Measurements from ENCODE around the gene PREX1.
"Not testable (repeated sequence)": the region's sequence is repeated elsewhere in the genome, so short reads cannot be mapped to it uniquely, and the experiment has no call there.

The PREX1 gene

GRCh38 chr20:48812114-48812513 is 15.7 kb downstream of the PREX1 start:
- not testable (repeated sequence) for ATAC-seq, DNase-seq

DNA sequence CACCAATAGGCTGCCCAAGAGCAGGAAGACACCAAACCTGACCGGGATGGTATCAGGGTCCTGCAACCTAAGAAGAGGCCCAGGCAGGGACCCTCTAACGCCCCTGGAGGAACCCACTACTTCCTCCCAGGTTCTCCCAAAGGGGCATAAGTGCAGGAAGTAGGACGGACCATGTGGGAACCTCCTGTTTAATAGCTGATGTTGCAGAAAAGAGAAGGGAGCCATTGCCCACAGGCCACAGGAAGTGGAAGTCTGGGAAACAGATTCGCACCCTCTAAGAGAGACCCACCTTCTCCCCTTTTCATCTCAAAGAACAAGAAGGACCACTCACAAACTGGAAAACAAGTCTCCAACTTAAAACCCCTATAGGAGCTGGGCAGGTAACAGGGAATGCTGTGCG is 18.1 kb downstream of the PREX1 start:
- ATAC-seq (no peak), DNase-seq (no peak)

- DNase-seq, result no peak
- no peak for ATAC-seq
Observed at GRCh38 chr20:48808382-48809034, 19.3 kb downstream of the PREX1 start.

DNA sequence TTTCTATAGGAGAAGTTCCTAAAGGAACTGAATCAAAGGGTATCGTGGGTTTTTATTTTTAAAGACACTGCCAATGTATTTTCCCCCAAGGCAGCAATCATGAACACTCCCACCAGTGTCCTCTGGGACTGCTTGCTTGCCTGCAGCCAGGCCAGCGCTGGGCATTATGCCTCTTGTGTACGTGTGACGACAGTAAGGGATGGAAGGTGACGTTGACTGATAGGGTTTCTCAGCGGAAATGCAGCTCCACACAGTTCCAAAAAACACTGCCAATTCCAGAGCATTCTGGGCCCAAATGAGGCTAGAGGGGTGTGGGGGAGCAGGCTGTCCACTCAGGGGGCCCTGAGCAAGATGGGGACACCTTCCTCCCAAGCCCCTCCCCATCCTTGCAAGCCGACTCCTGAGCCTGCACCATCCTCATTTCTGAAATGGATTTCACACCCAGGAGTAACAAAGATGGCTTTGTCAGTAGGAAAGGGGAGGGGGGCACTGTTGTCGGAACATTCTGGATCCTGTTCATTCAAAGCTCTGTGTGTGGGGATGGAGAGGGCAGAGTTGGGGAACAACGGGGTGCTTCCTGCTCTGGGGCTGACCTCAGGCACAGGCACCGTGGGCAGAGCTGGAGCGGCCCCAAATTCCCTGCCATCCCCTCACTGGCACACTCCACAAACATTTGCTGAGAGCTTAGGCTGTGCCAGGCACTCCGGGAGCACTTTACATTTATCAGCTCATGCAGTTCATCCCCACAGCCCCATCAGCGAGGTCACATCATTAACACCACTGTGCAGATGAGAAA is 20.0 kb downstream of the PREX1 start:
- ATAC-seq, result no peak

DNA sequence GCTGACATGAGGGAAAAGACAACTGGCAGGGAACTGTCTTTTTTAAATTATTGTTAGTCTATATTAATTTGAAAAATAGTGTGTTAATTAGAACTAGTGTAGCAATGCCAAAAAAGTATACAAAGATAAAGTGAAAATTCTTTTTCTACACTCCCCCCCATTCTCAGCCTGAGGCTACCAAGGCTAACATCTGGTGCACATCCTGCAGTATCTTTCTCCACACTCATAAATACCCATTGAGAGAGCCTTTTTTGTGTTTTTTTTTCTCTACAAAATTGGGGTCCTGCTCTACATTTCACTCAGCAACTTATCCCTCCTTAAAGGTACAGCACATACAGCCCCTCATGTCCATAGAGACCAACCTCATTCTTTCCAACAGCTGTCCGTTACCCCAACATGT is 20.7 kb downstream of the PREX1 start:
- no peak for ATAC-seq
- no peak for DNase-seq

More for the DNA sequence above, 20.0 kb downstream of the PREX1 start:
- DNase-seq, result no peak

DNA sequence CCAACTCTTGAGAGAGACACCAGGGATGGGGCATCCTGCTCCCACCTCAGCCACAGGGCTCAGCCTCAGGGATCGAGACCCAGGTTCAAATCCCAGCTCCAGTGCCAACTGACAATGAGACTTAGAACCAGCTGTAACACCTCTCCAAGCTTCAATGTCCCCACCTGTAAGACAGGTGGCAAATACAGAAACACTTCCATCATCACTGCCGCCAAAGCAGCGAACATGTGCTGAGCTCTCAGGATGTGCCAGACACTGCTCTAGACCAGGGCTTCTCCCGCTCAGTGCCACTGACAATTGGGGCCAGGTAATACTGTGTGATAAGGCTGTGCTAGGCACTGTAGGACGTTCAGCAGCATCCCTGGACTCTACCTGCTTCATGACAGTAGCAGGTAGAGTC is 22.1 kb downstream of the PREX1 start:
- ATAC-seq (no peak), DNase-seq (no peak)

- ATAC-seq (no peak), DNase-seq (no peak)
Observed at GRCh38 chr20:48805286-48805685, 22.5 kb downstream of the PREX1 start.

GRCh38 chr20:48804300-48804980 is 23.4 kb downstream of the PREX1 start:
- DNase-seq (no peak), ATAC-seq (no peak)

DNA sequence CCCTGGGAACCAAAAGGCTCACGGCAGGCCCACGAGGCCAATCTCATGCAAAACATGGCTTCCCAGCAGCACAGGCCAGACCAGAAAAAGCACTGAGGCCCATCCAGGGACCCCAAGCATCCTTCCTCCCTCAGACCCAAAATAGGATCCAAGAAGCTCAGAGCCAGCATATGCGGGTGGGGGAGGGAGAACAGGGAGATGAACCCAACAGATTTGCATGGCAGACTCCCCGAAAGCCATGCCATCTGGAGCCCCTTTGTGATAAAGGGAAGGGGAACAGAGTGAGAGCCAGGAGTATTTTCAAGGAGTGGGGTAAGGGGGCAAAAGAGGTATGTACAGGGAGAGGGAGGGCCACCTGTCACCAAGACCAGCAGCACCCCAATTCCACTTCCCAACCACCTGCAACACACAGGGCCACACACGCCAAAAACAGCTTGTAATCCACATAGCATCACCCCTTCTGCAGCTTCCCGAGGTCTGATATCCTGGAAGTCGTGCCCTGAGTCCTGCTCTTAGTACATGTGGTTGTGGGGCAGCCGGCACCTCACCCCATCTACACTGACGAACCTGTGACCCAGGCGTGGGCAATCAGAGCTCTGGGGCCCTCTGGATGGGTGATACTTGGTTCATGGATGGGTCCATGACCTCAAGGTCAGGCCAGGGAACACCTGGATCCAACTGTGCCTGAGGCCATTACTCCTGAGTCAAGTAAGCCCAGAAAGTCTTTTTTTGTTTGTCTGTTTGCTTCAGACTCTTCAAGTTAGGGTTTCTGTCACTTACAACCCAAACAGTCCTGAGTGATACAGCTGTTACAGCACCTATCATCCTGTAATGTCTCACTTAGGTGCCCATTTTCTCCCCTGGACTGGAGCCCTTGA is 24.4 kb downstream of the PREX1 start:
- ATAC-seq, result no peak
- no peak for DNase-seq

DNA sequence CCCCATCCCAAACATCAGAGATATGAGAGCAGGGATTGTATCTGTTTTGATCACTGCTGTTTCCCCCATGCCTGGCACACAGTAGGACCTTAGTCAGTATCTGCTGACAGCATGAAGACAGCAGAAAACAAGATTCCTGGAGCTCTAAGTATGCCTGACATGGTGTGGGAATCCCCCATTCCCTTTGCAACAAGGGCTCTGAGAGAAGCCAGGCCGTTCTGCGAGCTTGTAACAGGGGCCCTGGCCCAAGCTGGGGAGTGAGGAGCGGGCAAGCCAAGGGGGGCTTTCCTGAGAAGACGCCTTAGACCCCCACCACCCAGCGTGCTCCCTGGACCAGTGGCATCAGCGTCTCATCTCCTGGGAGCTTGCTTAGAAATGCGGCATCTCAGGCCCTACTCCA is 25.2 kb downstream of the PREX1 start:
- DNase-seq (no peak), ATAC-seq (no peak)

DNA sequence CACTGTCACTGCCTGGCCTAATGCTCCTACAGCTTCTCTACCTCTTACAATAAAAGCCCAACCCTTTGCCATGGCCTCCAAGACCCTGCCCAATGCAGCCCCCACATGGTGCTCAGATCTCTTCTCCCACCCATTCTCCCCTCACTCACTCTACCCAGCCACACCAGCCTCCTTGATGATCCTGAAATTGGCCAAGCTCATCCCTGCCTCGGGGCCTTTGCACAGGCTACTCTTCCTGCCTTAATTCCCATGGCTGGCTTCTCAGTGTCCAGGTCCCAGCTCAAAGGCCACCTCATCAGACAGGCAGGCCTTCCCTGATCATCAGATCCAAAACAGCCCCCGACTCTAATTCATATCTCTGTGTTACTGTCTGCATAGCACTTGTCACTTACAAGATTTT is 25.6 kb downstream of the PREX1 start:
- ATAC-seq (no peak), DNase-seq (no peak)

GRCh38 chr20:48801197-48801596 is 26.6 kb downstream of the PREX1 start:
- ATAC-seq (no peak), DNase-seq (no peak)

GRCh38 chr20:48800177-48800576 is 27.6 kb downstream of the PREX1 start:
- ATAC-seq (no peak), DNase-seq (no peak)

DNA sequence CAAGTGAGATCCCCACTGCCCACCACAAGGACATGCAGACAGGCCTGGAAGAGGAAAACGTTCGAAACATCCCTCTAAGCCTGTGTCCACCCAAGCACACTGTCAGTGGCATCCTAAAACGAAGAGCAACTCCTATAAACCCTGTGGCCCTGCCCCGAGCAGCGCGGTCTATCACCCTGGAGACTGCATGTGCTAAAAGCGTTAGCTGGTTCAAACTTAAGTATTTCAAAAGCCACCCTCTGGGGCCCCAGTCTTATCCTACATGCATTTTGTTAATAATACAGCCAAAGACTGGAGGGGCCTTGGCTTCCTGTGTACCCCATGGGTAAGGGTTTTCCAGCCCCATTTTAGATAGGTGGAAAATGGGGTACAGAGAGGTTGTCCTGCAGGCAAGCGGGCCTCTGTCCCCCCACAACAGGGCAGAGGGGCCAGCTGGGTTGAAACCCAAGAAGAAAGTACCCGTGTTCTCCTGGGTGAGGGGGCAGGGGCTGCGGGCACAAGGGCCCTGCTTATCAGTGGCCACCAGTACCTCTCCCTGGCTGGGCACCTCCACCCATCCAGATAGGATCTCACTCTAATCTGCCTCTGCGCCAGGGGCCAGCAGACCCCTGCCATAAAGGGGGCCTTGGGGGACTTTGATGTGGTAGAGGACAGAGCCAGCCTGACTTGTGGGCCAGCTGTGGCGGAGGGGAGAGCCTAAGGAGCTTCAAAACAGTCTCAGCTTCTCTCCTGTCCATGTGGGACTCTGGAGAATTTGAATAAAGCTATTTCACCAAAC is 28.3 kb downstream of the PREX1 start:
- ATAC-seq, result no peak

DNA sequence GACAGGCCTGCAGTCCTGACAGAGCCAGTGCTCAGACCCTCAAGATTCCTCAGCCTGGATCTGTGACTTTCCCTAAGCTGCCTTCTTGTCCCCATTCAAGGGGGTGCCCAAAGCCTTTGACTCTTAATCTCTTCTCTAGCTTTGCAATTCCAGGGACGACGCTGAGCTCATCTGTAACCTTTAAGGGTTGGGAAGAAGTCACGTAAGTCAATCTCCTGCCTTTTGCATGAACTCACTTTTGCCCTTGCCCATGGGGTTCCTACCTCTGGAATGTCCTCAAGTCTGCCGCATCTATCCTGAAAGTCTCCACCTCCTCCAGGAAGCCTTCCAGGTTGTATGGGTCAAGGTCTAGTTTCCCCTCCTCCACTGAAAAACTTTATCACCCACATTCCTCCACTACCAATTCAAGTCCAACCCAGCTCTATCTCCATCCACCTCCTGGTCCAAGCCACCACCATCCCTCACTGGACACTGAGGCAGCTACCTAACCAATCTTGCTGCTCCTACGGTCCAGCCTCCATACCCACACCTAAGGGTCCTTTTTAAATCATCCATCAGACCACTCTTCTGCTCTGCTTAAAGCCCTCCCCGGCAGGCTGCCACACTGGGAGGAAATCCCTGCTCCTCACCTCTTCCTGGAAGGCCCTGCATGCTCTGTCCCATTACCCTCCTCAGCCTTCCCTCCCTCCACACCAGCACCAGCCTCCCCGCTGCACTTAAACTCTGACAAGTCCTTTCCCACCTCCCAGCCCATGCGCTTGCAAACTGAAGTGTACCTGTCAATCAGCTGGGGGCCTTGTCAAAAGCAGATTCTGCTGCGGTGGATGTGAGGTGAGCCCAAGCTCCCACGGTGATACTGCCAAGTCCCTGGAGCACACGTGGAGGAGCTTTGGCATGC is 29.7 kb downstream of the PREX1 start:
- DNase-seq (no peak), ATAC-seq (no peak)

More for the DNA sequence above, 28.3 kb downstream of the PREX1 start:
- no peak for DNase-seq

DNA sequence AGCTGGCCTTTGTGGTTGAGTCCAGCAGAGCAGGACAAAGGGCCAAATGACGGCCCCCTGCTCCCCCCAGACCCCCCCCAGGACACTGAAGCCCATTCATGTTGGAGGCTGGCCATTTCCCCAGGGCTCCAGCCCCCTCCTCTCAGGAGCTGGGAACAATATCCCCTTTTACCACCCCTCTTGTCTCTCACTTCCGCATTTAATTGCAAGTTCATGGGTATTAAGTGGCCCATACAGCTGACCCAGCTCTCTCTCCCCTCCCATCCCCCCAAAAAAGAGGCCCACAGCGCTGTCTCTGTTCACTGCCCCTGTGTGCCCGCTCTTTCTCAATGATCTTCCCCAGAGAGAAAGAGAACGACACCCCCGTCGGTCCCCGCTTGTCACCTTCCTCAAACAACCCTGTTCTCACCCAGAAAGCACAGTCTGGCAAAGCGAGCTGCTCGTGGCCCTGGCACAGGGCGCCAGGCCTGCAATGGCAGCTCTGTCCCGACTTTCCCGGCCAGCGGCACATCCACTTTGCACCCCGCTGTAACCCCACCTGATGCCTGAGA is 30.4 kb downstream of the PREX1 start:
- DNase-seq, result no peak
- no peak for ATAC-seq

GRCh38 chr20:48795732-48796131 is 32.1 kb downstream of the PREX1 start:
- no peak for ATAC-seq
- no peak for DNase-seq

GRCh38 chr20:48794816-48795457 is 32.9 kb downstream of the PREX1 start:
- DNase-seq (no peak), ATAC-seq (no peak)

DNA sequence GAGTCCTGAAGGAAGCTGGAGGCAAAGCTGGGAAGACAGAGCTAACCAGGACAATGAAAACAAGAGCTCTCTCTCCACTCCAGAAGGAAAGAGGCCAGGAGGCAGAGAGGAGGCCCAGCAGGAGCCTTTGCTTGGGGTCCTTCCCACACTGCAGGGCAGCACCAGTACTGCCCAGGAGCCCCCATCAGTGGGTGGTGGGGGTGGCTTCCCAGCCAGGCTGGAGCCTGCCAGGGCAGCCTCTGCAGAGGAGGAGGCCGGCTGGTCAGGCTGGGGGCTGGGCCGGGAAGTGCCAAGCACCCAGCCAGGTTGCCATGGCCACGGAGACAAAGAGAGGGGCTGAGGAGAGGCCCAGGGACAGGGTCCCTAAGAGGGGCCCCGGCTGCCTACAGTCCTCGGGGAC is 33.4 kb downstream of the PREX1 start:
- no peak for DNase-seq
- no peak for ATAC-seq

DNA sequence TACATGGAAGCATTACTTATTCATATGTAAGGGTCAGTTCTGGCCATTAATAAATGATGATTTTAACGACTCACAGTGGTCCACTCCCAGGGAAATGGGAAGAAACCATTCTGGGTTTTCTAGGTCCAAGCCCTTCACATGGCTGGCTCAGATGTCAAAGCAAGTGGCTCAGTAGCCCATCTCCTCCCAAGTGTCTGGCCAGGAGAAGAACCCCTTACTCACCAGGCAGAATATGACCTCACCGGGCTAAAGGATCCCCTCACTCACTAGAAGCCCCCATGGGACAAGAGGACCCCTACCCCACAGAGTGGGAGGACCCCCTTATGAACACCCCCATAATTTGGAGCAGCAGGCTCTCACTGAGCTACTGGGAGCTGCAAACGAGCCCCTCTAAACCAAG is 34.0 kb downstream of the PREX1 start:
- no peak for ATAC-seq
- DNase-seq, result no peak
